Mesenchymal stem cell (in vitro differentiated cells and primary cell): ENCODE results near the gene ELFN1.

ENCODE experiments used
- DNase-seq: peaks from one replicate; pipeline ENCODE4 v3.0.0-alpha.2; 2013
- H2AFZ ChIP-seq: one replicate; pipeline ENCODE4 v1.6.1; 2013; ENCODE audit warnings: low read depth, mild to moderate bottlenecking, control low read depth, inconsistent platforms, low read length, moderate library complexity
- H2AK5ac ChIP-seq: 2 replicates; pipeline ENCODE4 v1.6.1; 2013; ENCODE audit warnings: low read length, moderate library complexity, mild to moderate bottlenecking, inconsistent platforms; ENCODE audit not compliant: severe bottlenecking
- H2BK120ac ChIP-seq: one replicate; pipeline ENCODE4 v1.6.1; 2013; ENCODE audit warnings: low read depth, mild to moderate bottlenecking, inconsistent platforms, low read length, moderate library complexity
- H2BK12ac ChIP-seq, 2 experiments: one replicate each; pipeline ENCODE4 v1.6.1; 2013; ENCODE audit warnings: inconsistent platforms in 2 of 2, low read length in 2 of 2, mild to moderate bottlenecking in 2 of 2, moderate library complexity in 2 of 2, control low read depth in 1 of 2
- H2BK15ac ChIP-seq: one replicate; pipeline ENCODE4 v1.6.1; 2013; ENCODE audit warnings: mild to moderate bottlenecking, low read depth, inconsistent platforms; ENCODE audit not compliant: poor library complexity, severe bottlenecking
- H2BK5ac ChIP-seq: 2 replicates; pipeline ENCODE4 v1.6.1; 2013; ENCODE audit warnings: low read depth, mild to moderate bottlenecking, low read length, control low read depth, inconsistent platforms; ENCODE audit not compliant: poor library complexity, severe bottlenecking
- H3K14ac ChIP-seq, 2 experiments: one replicate each; pipeline ENCODE4 v1.6.1; 2013; ENCODE audit warnings: inconsistent platforms in 2 of 2, low read length in 2 of 2, control low read depth in 1 of 2, mild to moderate bottlenecking in 1 of 2, moderate library complexity in 1 of 2
- H3K18ac ChIP-seq, 2 experiments: one replicate each; pipeline ENCODE4 v1.6.1; 2013; ENCODE audit warnings: inconsistent platforms in 2 of 2, low read length in 2 of 2, control low read depth in 1 of 2, low read depth in 1 of 2, mild to moderate bottlenecking in 1 of 2
- H3K23ac ChIP-seq, 2 experiments: one replicate each; pipeline ENCODE4 v1.6.1; 2013; ENCODE audit warnings: inconsistent platforms in 2 of 2, low read length in 2 of 2, mild to moderate bottlenecking in 2 of 2, moderate library complexity in 2 of 2, control low read depth in 1 of 2
- H3K27ac ChIP-seq: 2 replicates; pipeline ENCODE4 v1.5.1; 2013; ENCODE audit warnings: mild to moderate bottlenecking, moderate library complexity, low read length, control low read depth, inconsistent platforms; ENCODE audit not compliant: poor library complexity, severe bottlenecking
- H3K27me3 ChIP-seq, 2 experiments: 2 replicates each; pipeline versions ENCODE4 v1.6.1 to v1.7.0; 2013; ENCODE audit warnings: low read length in 2 of 2, mild to moderate bottlenecking in 2 of 2, moderate library complexity in 2 of 2, control low read depth in 1 of 2, inconsistent platforms in 1 of 2; ENCODE audit not compliant: control insufficient read depth in 1 of 2, insufficient read depth in 1 of 2
- H3K36me3 ChIP-seq, 2 experiments: 2 replicates each; pipeline versions ENCODE4 v1.6.1 to v1.7.0; 2013; ENCODE audit warnings: low read length in 2 of 2, control low read depth in 1 of 2, inconsistent platforms in 1 of 2, low read depth in 1 of 2, mild to moderate bottlenecking in 1 of 2; ENCODE audit not compliant: insufficient read depth in 2 of 2, control insufficient read depth in 1 of 2
- H3K4ac ChIP-seq, 2 experiments: one replicate each; pipeline ENCODE4 v1.6.1; 2013; ENCODE audit warnings: inconsistent platforms in 2 of 2, low read length in 2 of 2, mild to moderate bottlenecking in 2 of 2, moderate library complexity in 2 of 2, control low read depth in 1 of 2, low read depth in 1 of 2
- H3K4me1 ChIP-seq: 2 replicates; pipeline ENCODE4 v1.6.1; 2013; ENCODE audit warnings: low read depth, low read length, control low read depth; ENCODE audit not compliant: control insufficient read depth, insufficient read depth
- H3K4me2 ChIP-seq: 2 replicates; pipeline ENCODE4 v1.6.1; 2013; ENCODE audit warnings: low read length, mild to moderate bottlenecking, inconsistent platforms; ENCODE audit not compliant: poor library complexity, severe bottlenecking
- H3K4me3 ChIP-seq, 2 experiments: 2 replicates each; pipeline versions ENCODE4 v1.5.1 to v1.7.0; 2013; ENCODE audit warnings: low read length in 2 of 2, mild to moderate bottlenecking in 2 of 2, control low read depth in 1 of 2, low read depth in 1 of 2; ENCODE audit not compliant: insufficient read depth in 1 of 2
- H3K79me1 ChIP-seq: replicated peaks from 2 replicates; pipeline ENCODE4 v1.6.1; 2013; ENCODE audit warnings: mild to moderate bottlenecking, control low read depth, low read length, inconsistent platforms; ENCODE audit not compliant: poor library complexity, severe bottlenecking
- H3K9ac ChIP-seq: 2 replicates; pipeline ENCODE4 v1.7.0; 2013; ENCODE audit warnings: mild to moderate bottlenecking, low read length, moderate library complexity
- H3K9me3 ChIP-seq: 2 replicates; pipeline ENCODE4 v1.7.0; 2013; ENCODE audit warnings: mild to moderate bottlenecking, low read length; ENCODE audit not compliant: control insufficient read depth
- H4K8ac ChIP-seq: one replicate; pipeline ENCODE4 v1.6.1; 2013; ENCODE audit warnings: inconsistent platforms, mild to moderate bottlenecking, low read length, moderate library complexity
- H4K91ac ChIP-seq: one replicate; pipeline ENCODE4 v1.6.1; 2013; ENCODE audit warnings: mild to moderate bottlenecking, low read length, inconsistent platforms
- whole genome bisulfite sequencing: methylation state at CpG from one replicate; pipeline ENCODE4 v1.1.7; 2013; ENCODE audit warnings: mixed read lengths; 5-methylcytosine and 5-hydroxymethylcytosine counted together

The ELFN1 gene

DNA sequence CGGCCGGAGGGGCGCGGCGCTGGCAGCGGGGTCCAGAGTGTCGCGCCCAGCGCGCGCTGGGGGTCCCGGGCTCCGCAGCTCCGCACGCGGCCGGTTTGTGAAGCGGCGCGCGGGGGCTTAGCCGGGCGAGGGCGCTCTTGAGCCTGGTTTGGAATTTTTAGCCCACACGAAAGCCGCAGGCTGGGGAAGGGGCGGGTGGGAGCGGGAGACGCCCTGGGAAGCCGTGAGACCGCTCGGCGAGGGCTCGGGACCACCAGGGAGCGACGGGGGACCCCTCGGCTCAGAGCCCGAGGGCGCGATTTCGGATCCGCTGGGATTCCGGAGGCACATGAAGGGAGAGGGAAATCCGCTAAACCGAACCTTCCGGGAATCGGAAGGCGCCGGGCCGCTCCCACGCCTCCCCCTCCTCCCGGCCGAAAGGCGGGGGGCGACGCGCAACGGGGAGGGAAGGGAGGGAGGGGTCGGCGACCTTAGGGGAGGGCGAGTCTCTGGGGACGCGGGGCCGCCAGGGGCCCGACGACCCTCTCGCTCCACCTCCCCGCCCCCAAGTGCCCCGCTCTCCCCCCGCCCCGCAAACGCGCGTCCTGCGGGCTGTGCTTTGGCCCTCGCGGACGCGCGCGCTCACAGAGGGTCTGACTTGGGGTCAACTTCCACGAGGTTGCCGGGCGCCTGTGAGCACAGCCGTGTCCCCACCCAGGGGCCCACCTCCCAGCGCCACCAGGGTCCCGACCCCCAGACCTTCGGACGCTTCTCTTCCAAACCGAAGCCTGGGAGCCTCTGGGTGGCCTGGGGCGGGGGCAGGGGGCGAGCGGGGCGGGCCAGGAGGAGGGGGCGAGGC lies 5.1 kb upstream of the ELFN1 start:
- H3K14ac ChIP-seq, result no peak overlapping the region
- H3K18ac ChIP-seq, result no peak overlapping the region
- no peak overlapping the region for H2BK5ac ChIP-seq
- peak; percentile 53 for DNase-seq
- peaks cover 51 to 62% of the 10 kb centered on the region in 2 experiments for H3K27me3 ChIP-seq
- no peak overlapping the region for H4K91ac ChIP-seq
- no peak overlapping the region for H2AK5ac ChIP-seq
- no peak overlapping the region for H3K4ac ChIP-seq
- peaks cover 55% of the 10 kb centered on the region for H3K4me1 ChIP-seq
- H3K36me3 ChIP-seq, result no peaks in the 10 kb centered on the region
- H3K23ac ChIP-seq, result no peak overlapping the region
- no peak overlapping the region for H4K8ac ChIP-seq
- WGBS, result under 1% methylated on average over 37 of the region's 95 CpGs
- no peaks in the 10 kb centered on the region for H3K9me3 ChIP-seq
- no peak overlapping the region for H2AFZ ChIP-seq
- H2BK120ac ChIP-seq, result peak overlapping the region; percentile 19
- peak overlapping the region; percentile 23 for H2BK15ac ChIP-seq
- H3K4me3 ChIP-seq, result peak overlapping the region; percentile 51 to 78
- no peaks in the 10 kb centered on the region for H3K79me1 ChIP-seq
- H3K9ac ChIP-seq, result peak overlapping the region; percentile 53
- H3K4me2 ChIP-seq, result peak overlapping the region; percentile 98
- no peak overlapping the region for H3K27ac ChIP-seq
- H2BK12ac ChIP-seq, result no peak overlapping the region

DNA sequence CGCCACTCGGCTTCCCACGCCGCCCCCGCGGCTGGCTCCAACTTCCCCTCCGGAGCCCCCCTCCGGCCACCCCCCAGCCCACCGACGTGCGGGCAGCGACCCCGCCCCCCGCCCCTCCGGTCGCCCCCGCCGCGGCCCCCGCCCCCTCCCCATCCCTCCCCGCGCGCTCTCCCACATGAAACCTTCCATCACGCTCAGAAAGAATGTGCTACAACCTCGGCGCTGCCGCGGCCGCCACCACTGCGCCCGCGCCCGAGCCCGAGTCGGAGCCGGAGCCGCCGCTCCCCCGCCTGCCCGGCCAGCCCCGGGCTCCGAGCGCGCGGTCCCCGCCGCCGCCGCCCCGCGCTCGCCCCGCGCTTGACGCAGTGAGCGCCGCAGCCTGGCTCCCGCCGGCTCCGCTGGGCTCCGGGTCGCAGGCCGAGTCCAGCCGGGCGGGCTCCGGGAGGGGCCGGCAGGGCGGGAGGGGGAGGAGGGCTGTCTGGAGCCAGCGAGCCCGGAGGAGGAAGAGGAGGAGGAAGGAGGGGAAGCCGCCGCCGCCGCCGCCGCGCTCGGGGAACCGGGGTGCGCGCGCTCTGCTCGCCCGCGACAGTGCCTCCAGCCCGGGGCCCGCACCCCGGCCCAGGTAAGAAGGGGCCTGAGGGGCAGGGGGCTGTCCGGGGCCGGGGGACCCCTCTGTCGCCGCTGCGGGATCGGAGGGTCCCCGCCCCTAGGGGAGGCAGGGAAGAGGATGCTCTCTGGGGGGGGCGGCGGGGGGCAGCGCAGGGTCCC lies 4.3 kb upstream of the ELFN1 start:
- H2BK5ac ChIP-seq, result no peak overlapping the region
- H3K27ac ChIP-seq, result no peak overlapping the region
- H3K9ac ChIP-seq, result no peak overlapping the region
- WGBS, result under 1% methylated on average over 20 of the region's 98 CpGs
- H4K91ac ChIP-seq, result no peak overlapping the region
- no peak overlapping the region for H3K4ac ChIP-seq
- H3K36me3 ChIP-seq, result no peaks in the 10 kb centered on the region
- H3K9me3 ChIP-seq, result no peaks in the 10 kb centered on the region
- H2AK5ac ChIP-seq, result no peak overlapping the region
- DNase-seq, result peak; percentile 9
- peak overlapping the region in 1 of 2 experiments; percentile 50 for H3K4me3 ChIP-seq
- peaks cover 62% of the 10 kb centered on the region for H3K4me1 ChIP-seq
- no peak overlapping the region for H4K8ac ChIP-seq
- H3K79me1 ChIP-seq, result no peaks in the 10 kb centered on the region
- no peak overlapping the region for H2AFZ ChIP-seq
- H3K18ac ChIP-seq, result no peak overlapping the region
- peaks cover 56 to 64% of the 10 kb centered on the region in 2 experiments for H3K27me3 ChIP-seq
- peak overlapping the region; percentile 52 for H2BK15ac ChIP-seq
- H2BK120ac ChIP-seq, result no peak overlapping the region
- H3K14ac ChIP-seq, result no peak overlapping the region
- H3K23ac ChIP-seq, result no peak overlapping the region
- H2BK12ac ChIP-seq, result no peak overlapping the region
- H3K4me2 ChIP-seq, result peak overlapping the region; percentile 98

DNA sequence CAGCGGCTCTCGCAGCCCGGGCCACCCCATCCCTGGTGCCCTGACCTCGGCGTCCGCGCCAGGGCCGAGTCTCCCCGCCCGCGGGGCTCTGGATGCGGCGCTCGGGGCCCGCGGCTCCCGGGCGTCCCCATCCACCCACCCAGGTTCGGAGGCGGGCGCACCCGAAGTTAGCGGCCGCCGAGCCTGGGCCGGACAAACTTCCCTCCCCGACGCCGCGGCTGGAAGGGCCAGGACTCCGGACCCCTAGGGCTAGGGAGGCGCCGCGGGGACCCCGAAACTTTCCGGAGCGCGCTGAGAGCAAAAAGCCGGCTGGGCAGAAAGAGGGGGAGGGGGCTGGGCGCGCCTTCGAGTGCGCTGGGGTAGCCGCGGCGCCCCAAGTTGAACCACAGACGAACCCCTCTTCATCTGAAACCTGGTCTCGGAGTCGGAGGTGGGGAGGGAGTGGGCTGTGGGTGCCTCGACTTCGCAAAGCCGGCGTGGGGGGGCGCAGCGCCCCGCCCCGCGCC lies 3.7 kb upstream of the ELFN1 start:
- Histone ChIP-seq H2BK15ac (peak overlapping the region; percentile 52), H2AFZ (no peak overlapping the region), H3K18ac (no peak overlapping the region), H3K36me3 (no peaks in the 10 kb centered on the region), H3K9ac (no peak overlapping the region), H3K9me3 (no peaks in the 10 kb centered on the region), H3K4me1 (peaks cover 64% of the 10 kb centered on the region), H2BK12ac (no peak overlapping the region), H3K27me3 (peaks cover 58 to 68% of the 10 kb centered on the region in 2 experiments), H2BK120ac (peak overlapping the region; percentile 19), H4K91ac (no peak overlapping the region), H3K27ac (no peak overlapping the region), H2BK5ac (no peak overlapping the region), H2AK5ac (no peak overlapping the region), H3K4me3 (peak overlapping the region in 1 of 2 experiments; percentile 67), H3K14ac (no peak overlapping the region), H3K23ac (no peak overlapping the region), H3K4me2 (peak overlapping the region; percentile 87), H3K4ac (no peak overlapping the region), H3K79me1 (no peaks in the 10 kb centered on the region), H4K8ac (no peak overlapping the region)
- peak; percentile 1 for DNase-seq
- WGBS, result 2% methylated on average over 54 of the region's 58 CpGs
